ENCODE results near the gene SRSF8.

SRSF8 gene

DNA sequence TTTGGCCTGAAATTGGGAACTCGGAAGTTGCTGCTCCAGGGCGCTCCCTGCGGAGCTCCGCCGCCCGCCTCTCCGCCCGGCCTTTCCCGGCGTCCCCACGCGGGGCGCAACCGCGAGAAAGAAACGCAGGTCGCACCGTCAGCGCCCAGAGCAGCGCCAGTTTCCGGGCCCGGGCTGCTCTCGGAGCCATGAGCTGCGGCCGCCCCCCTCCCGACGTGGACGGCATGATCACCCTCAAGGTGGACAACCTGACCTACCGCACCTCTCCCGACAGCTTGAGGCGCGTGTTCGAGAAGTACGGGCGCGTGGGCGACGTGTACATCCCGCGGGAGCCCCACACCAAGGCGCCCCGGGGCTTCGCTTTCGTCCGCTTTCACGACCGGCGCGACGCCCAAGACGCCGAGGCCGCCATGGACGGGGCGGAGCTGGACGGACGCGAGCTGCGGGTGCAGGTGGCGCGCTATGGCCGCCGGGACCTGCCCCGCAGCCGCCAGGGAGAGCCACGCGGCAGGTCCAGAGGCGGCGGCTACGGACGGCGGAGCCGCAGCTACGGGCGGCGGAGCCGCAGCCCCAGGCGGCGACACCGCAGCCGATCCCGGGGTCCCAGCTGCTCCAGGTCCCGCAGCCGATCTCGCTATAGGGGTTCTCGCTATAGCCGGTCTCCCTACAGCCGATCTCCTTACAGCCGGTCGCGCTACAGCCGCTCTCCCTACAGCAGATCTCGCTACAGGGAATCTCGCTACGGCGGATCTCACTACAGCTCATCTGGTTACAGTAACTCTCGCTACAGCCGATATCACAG is 521 bp downstream of the SRSF8 start:
- peak overlapping the region; percentile 90 for H3K4me3 ChIP-seq (ENCODE audit: low read depth, low read length)
- DNase-seq (ENCODE audit: low read depth, low spot score), result peak; percentile 77
- in situ Hi-C loops (cut with HindIII; ENCODE audit: low sequenced_read_pairs), result loop anchor here (10.0 kb wide), 1 partner anchor 648 kb away; no protein-coding TSS in a partner anchor
- TF ChIP-seq, protein P1, sequence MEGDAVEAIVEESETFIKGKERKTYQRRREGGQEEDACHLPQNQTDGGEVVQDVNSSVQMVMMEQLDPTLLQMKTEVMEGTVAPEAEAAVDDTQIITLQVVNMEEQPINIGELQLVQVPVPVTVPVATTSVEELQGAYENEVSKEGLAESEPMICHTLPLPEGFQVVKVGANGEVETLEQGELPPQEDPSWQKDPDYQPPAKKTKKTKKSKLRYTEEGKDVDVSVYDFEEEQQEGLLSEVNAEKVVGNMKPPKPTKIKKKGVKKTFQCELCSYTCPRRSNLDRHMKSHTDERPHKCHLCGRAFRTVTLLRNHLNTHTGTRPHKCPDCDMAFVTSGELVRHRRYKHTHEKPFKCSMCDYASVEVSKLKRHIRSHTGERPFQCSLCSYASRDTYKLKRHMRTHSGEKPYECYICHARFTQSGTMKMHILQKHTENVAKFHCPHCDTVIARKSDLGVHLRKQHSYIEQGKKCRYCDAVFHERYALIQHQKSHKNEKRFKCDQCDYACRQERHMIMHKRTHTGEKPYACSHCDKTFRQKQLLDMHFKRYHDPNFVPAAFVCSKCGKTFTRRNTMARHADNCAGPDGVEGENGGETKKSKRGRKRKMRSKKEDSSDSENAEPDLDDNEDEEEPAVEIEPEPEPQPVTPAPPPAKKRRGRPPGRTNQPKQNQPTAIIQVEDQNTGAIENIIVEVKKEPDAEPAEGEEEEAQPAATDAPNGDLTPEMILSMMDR (IDR thresholded peaks at IDR 0.05; ENCODE audit: low read depth, low read length), result peak; percentile 55

DNA sequence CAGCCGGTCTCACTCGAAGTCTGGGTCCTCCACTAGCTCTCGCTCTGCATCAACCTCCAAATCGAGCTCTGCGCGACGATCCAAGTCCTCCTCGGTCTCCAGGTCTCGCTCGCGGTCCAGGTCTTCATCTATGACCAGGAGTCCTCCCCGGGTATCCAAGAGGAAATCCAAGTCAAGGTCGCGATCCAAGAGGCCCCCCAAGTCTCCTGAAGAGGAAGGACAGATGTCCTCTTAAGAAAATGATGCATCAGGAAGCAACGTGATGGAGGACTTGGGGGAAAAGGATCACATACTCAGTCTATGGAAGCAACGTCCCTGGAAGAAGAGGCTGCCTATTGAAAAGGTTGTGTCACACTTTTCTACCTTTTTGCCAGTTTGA is 1.1 kb downstream of the SRSF8 start:
- TF ChIP-seq, protein P1 (IDR thresholded peaks at IDR 0.05; ENCODE audit: low read depth, low read length), result no peak
- no peak for DNase-seq (ENCODE audit: low read depth, low spot score)
- in situ Hi-C loops (cut with HindIII; ENCODE audit: low sequenced_read_pairs), result loop anchor here (10.0 kb wide), 1 partner anchor 647 kb away; no protein-coding TSS in a partner anchor
- peak overlapping the region; percentile 90 for H3K4me3 ChIP-seq (ENCODE audit: low read depth, low read length)

DNA sequence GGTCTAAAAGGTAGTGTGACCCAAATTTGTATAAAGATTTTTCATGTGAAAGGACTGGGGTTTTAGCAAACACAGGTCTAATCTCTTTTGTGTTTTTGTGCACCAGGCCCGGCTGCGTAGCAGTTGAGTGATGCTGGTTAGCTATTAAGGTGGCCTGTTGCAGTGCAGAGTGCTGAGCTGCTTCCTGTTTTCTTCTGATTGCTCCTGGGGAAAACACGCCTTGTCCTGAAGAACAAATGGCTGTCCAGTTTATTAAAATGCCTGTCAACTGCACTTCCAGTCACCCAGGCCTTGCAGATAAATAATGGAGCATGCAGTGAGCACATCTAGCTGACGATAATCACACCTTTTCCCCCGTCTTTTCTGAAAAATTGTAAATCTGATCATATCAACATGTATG is 1.8 kb downstream of the SRSF8 start:
- in situ Hi-C loops (cut with HindIII; ENCODE audit: low sequenced_read_pairs), result loop anchor here (10.0 kb wide), 1 partner anchor 646 kb away; no protein-coding TSS in a partner anchor
- peak overlapping the region; percentile 90 for H3K4me3 ChIP-seq (ENCODE audit: low read depth, low read length)
- peak; percentile 93 for DNase-seq (ENCODE audit: low read depth, low spot score)
- TF ChIP-seq, protein P1 (IDR thresholded peaks at IDR 0.05; ENCODE audit: low read depth, low read length), result no peak

DNA sequence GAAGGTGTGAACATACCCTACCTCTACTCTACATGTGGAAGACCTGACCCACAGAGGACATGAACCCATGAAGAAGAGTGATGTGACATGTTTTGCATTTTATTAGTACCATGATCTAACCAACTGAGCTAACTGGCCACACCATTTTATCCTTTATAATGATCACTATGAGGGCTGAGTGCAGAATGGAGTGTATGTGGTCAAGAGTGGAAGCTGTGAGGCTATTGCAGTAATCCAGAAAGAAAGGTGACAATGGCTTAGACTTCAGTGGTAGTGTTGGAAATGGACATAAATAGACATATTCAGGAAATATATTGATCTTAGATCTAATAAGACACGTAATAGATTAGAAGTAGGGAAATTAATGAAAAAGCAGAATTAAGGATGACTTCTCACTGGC is 3.8 kb downstream of the SRSF8 start:
- no peak for DNase-seq (ENCODE audit: low read depth, low spot score)
- in situ Hi-C loops (cut with HindIII; ENCODE audit: low sequenced_read_pairs), result no loop called here
- TF ChIP-seq, protein P1 (IDR thresholded peaks at IDR 0.05; ENCODE audit: low read depth, low read length), result no peak
- H3K4me3 ChIP-seq (ENCODE audit: low read depth, low read length), result no peak overlapping the region

DNA sequence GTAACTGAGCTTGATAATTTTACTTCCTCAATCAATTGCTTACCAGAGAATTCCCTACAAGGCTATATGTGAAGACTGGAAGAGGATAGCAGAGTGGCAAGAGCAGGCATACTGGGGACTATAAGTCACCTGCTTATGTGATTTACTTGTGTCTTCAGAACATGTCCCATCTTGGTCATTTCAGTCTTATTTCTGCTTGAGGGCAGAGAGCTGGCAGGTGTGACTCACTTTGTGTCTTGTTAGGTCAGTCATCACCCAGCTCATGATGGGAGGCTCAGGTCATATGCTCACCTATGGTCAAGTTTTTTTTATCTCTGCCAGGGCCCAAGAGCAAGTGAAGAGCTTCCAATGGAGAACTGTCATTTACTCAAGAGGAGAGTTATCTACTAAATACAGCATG is 6.2 kb downstream of the SRSF8 start:
- in situ Hi-C loops (cut with HindIII; ENCODE audit: low sequenced_read_pairs), result no loop called here
- no peak overlapping the region for H3K4me3 ChIP-seq (ENCODE audit: low read depth, low read length)
- TF ChIP-seq, protein P1 (IDR thresholded peaks at IDR 0.05; ENCODE audit: low read depth, low read length), result no peak
- DNase-seq (ENCODE audit: low read depth, low spot score), result no peak

DNA sequence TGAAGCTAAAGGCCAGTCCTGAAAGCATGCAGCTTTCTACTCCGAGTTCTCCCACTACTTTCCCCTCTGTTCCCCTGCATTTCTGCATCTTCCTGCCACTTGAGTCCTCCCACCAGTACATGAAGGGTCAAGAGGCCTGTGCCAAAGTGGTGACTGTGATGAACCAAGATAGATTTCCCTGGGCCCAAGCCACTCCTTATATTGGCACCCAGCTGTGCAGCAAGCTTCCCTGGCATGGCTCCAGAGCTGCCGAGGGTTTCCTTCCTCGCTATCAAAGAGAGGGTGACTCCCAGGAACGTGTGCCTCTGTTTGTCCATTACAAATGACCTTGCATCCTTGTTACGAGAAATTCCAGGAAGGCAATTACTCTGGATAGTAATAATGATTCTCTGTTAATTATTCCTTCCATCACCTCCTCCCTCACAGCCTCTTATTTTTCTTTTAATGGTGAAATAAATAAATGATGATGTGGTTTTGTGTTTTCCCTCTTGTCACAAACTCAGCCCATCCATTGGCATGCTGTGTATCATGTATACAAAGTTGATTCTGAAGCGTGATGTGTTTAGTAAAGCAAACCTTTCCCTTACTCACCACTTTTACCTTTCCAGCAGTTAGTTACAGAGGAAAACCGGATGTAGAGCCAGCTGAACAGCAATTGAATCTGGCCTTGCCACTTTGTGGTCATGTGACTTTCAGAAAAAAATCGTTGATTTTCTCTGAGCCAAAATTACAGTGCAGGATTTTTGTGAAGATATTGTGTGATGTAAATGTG is 8.3 kb downstream of the SRSF8 start:
- in situ Hi-C loops (cut with HindIII; ENCODE audit: low sequenced_read_pairs), result no loop called here
- no peak overlapping the region for H3K4me3 ChIP-seq (ENCODE audit: low read depth, low read length)
- DNase-seq (ENCODE audit: low read depth, low spot score), result no peak
- TF ChIP-seq, protein P1 (IDR thresholded peaks at IDR 0.05; ENCODE audit: low read depth, low read length), result no peak
